Measurements from ENCODE around the gene HIVEP3. TPM values are rescaled to one million over a fixed set of nuclear protein-coding genes. Genes with fewer than 3 reads are reported as not detected.

The HIVEP3 gene
- total and polyA plus RNA-seq, 2 donors (not counting 1 experiment from before 2014, with no cell fraction given) = 2.0 to 5.1 TPM

DNA sequence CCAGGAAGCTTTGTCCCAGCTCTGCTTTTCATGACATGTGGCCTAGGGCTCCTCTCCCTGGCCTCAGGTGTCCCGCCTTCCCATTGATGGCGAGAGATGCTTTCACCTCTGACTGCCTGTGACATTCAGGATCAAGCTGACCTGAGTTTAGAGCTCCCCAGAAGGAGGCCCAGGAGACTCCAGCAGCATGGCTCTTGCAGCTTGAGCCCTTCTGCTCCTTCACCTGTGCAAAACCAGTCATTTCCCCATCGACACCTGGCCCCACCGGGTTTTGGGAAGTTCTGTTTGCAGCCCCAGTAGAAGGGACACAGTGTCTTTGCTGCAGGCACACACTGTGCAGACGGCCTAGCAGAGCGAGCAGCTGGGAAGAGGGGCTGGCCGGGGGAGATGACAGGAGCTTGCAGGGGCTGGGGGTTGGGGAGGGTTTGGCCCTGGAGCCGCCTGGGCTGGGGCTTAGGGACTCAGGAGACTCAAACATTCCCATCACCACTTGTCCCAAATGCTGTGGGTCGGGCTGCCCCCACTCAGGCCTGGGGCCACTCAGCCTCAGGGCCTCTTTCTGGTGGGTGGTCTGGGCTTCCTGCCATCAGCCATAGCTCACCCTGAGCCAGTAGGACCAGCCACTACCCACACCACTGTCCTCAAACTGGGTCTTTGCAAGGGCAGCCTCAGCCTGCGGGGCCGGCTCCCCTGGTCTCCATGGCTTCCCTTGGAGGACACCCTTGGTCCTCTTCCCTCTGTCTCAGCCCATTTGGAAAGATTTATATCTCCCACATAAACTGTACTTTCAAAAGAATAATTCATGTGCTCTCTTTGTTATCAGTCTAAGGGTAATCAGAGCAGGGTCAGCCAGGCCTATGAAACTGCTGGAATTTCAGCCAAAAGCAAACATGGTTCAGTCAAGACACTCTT is 430.4 kb downstream of the HIVEP3 start:
- H3K4me3 ChIP-seq (ENCODE audit: control extremely low read depth in 1 of 5, extremely low read depth in 1 of 5, insufficient read depth in 1 of 5, low read depth in 2 of 5, low read length in 4 of 5) = no peak overlapping the region
- Mint-ChIP-seq H3K9me3 (ENCODE audit: insufficient read depth) (no peaks in the 10 kb centered on the region), H3K4me3 (no peak overlapping the region), H3K4me1 (peaks cover 6% of the 10 kb centered on the region), H3K27me3 (peaks cover 33% of the 10 kb centered on the region), H3K27ac (no peak overlapping the region)
- H3K27me3 ChIP-seq (replicated peaks in 1 of 4; ENCODE audit: control extremely low read depth in 1 of 4, control insufficient read depth in 3 of 4, insufficient read depth in 4 of 4, low read length in 3 of 4) = peaks cover 0 to 23% (median 2%) of the 10 kb centered on the region in 4 experiments
- H3K27ac ChIP-seq (ENCODE audit: low read length in 2 of 2) = no peak overlapping the region
- no peak for TF ChIP-seq EZH2 (IDR thresholded peaks at IDR 0.05; ENCODE audit: borderline replicate concordance, insufficient read depth, low read depth, low read length, poor library complexity, severe bottlenecking)
- TF ChIP-seq, protein P1, sequence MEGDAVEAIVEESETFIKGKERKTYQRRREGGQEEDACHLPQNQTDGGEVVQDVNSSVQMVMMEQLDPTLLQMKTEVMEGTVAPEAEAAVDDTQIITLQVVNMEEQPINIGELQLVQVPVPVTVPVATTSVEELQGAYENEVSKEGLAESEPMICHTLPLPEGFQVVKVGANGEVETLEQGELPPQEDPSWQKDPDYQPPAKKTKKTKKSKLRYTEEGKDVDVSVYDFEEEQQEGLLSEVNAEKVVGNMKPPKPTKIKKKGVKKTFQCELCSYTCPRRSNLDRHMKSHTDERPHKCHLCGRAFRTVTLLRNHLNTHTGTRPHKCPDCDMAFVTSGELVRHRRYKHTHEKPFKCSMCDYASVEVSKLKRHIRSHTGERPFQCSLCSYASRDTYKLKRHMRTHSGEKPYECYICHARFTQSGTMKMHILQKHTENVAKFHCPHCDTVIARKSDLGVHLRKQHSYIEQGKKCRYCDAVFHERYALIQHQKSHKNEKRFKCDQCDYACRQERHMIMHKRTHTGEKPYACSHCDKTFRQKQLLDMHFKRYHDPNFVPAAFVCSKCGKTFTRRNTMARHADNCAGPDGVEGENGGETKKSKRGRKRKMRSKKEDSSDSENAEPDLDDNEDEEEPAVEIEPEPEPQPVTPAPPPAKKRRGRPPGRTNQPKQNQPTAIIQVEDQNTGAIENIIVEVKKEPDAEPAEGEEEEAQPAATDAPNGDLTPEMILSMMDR (IDR thresholded peaks at IDR 0.05) = no peak
- no peak overlapping the region for H3K9ac ChIP-seq (ENCODE audit: low read length)
- DNase-seq (no peak), ATAC-seq (ENCODE audit: low read depth) (no peak)
- no peak overlapping the region for H2AFZ ChIP-seq (ENCODE audit: insufficient read depth, low read depth, low read length, poor library complexity, severe bottlenecking)
- no peaks in the 10 kb centered on the region for H3K4me1 ChIP-seq (ENCODE audit: control insufficient read depth in 2 of 2, insufficient read depth in 2 of 2, low read length in 2 of 2)
- ChIA-PET POLR2A (interaction anchor here (0.5 kb wide), 1 partner anchor 1690 kb away, joined by 4 read pairs; no protein-coding TSS in a partner anchor), CTCF (interaction anchor here (0.6 to 1.0 kb wide), 2 partner anchors 28 to 163 kb away, joined by 3 read pairs; no protein-coding TSS in a partner anchor)
- WGBS (ENCODE audit: insufficient coverage) = 91% methylated on average over 7 of the region's 11 CpGs
- H3K79me2 ChIP-seq (ENCODE audit: control insufficient read depth, insufficient read depth, low read length) = no peaks in the 10 kb centered on the region
- intact Hi-C loops (cut with micrococcal nuclease) = no loop called here
- H3K36me3 ChIP-seq (replicated peaks in 1 of 2; ENCODE audit: control extremely low read depth in 1 of 2, control insufficient read depth in 1 of 2, extremely low read depth in 1 of 2, insufficient read depth in 2 of 2, low read length in 1 of 2) = no peaks in the 10 kb centered on the region
- H3K9me3 ChIP-seq (ENCODE audit: control extremely low read depth in 1 of 3, control insufficient read depth in 2 of 3, insufficient read depth in 1 of 3, low read length in 2 of 3) = no peaks in the 10 kb centered on the region
- H3K4me2 ChIP-seq (replicated peaks; ENCODE audit: low read depth, low read length, poor library complexity, severe bottlenecking) = no peak overlapping the region
- H4K20me1 ChIP-seq (ENCODE audit: control insufficient read depth, insufficient read depth, low read length, poor library complexity, severe bottlenecking) = no peaks in the 10 kb centered on the region
